Measurements from ENCODE around the gene PSMB9. TPM values are rescaled to one million over a fixed set of nuclear protein-coding genes. Genes with fewer than 3 reads are reported as not detected.

Gene PSMB9
- total and polyA plus RNA-seq, 12 donors, result 13.4 to 69.8 (median 40.4) TPM

DNA sequence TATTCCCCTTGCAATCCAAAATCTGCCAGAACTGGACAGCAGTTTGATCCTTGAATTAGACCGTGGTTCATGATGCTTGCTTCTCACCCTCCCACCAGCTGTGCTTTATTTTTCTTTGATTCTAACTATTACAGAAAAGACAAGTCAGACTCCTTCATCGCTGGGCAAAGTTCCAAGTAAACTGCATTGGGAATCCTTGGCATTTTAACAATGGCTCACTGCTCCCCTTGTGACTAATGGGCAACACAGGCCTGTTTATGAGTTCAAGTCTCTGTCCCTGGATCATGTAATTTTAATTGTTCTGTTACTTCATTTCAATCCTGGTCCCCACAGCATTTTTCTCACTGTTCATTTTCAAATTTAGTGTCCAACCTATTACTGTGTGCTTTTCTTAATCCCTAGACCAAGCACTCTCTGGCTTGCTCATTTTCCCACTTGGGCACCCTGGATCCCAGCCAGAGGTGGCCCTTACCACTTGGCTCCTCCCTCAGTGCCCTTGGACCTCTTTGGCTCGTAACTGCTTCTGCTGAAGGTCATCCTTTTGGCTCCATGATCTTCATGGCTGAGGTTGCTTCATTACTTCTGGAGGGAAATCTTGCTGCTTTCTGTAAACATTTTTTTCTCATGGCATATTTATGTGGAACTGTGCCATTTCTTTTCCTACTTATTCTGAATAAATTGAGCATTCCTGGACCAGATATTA, 32.8 kb downstream of the PSMB9 start:
- intact Hi-C loops (cut with DNase I), result loop anchor here (5.0 to 10.0 kb wide), 3 partner anchors 48 to 100 kb away; no protein-coding TSS in a partner anchor
- no peaks in the 10 kb centered on the region for H3K27me3 ChIP-seq
- H3K4me1 ChIP-seq (replicated peaks in 1 of 2), result peaks cover 12 to 20% of the 10 kb centered on the region in 2 donors
- H3K27ac ChIP-seq, result peak overlapping the region in 4 of 5 donors; percentile 22 to 78 (median 63)
- no peaks in the 10 kb centered on the region for H3K36me3 ChIP-seq (replicated peaks in 1 of 2)
- WGBS, 4 donors, result 19 to 32% (median 27%) methylated on average over 3 of the region's 3 CpGs
- peak; percentile 53 to 83 (median 73) for DNase-seq
- no peak for TF ChIP-seq CTCF (IDR thresholded peaks at IDR 0.05)
- TF ChIP-seq POLR2A (IDR thresholded peaks at IDR 0.05), result no peak
- no peaks in the 10 kb centered on the region for H3K9me3 ChIP-seq (replicated peaks in 1 of 3)
- no peak overlapping the region for H3K4me3 ChIP-seq

DNA sequence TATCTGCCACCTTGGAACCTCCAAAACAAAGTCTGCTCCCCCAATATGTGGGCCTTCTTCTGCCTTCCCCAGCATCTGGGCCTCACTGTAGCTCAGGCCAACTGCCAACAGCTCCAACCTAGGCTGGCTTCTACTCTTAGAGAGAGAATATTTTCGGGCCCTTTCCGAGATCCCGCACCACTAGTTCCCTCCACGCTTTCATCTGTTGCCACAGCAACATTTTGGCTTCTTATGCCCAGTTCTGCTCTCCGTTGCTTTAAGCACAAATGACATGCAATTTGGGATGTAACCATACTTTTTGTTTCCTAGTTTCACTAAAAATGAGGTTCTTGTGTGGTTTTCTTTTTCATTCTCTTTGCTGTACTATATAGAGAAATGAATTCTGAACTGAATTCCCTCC, 33.6 kb downstream of the PSMB9 start:
- no peaks in the 10 kb centered on the region for H3K27me3 ChIP-seq
- H3K9me3 ChIP-seq (replicated peaks in 1 of 3), result no peaks in the 10 kb centered on the region
- H3K4me3 ChIP-seq, result no peak overlapping the region
- intact Hi-C loops (cut with DNase I), result loop anchor here (5.0 to 10.0 kb wide), 3 partner anchors 47 to 100 kb away; no protein-coding TSS in a partner anchor
- peaks cover 12 to 20% of the 10 kb centered on the region in 2 donors for H3K4me1 ChIP-seq (replicated peaks in 1 of 2)
- WGBS, 4 donors, result 56 to 88% (median 76%) methylated on average over 5 of the region's 5 CpGs
- DNase-seq, result no peak
- H3K36me3 ChIP-seq (replicated peaks in 1 of 2), result no peaks in the 10 kb centered on the region
- peak overlapping the region in 2 of 5 donors; percentile 6 to 78 for H3K27ac ChIP-seq
- TF ChIP-seq CTCF (IDR thresholded peaks at IDR 0.05) (no peak), POLR2A (IDR thresholded peaks at IDR 0.05) (no peak)

GRCh38 chr6:32888576-32888975, 34.6 kb downstream of the PSMB9 start:
- no peak for DNase-seq
- intact Hi-C loops (cut with DNase I), result loop anchor here (5.0 to 10.0 kb wide), 3 partner anchors 46 to 99 kb away; no protein-coding TSS in a partner anchor
- H3K27ac ChIP-seq, result no peak overlapping the region
- H3K36me3 ChIP-seq (replicated peaks in 1 of 2), result no peaks in the 10 kb centered on the region
- H3K9me3 ChIP-seq (replicated peaks in 1 of 3), result no peaks in the 10 kb centered on the region
- WGBS, 4 donors, result 74 to 95% (median 88%) methylated on average over 2 of the region's 2 CpGs
- TF ChIP-seq CTCF (IDR thresholded peaks at IDR 0.05), result no peak
- no peak for TF ChIP-seq POLR2A (IDR thresholded peaks at IDR 0.05)
- H3K27me3 ChIP-seq, result no peaks in the 10 kb centered on the region
- H3K4me3 ChIP-seq, result no peak overlapping the region
- H3K4me1 ChIP-seq (replicated peaks in 1 of 2), result peaks cover 14 to 23% of the 10 kb centered on the region in 2 donors

- intact Hi-C loops (cut with DNase I), result loop anchor here (5.0 to 10.0 kb wide), 3 partner anchors 45 to 98 kb away; no protein-coding TSS in a partner anchor
- peaks cover 17 to 27% of the 10 kb centered on the region in 2 donors for H3K4me1 ChIP-seq (replicated peaks in 1 of 2)
- no peaks in the 10 kb centered on the region for H3K9me3 ChIP-seq (replicated peaks in 1 of 3)
- H3K36me3 ChIP-seq (replicated peaks in 1 of 2), result no peaks in the 10 kb centered on the region
- no peak overlapping the region for H3K4me3 ChIP-seq
- DNase-seq, result no peak
- TF ChIP-seq CTCF (IDR thresholded peaks at IDR 0.05), result no peak
- no peak for TF ChIP-seq POLR2A (IDR thresholded peaks at IDR 0.05)
- no peak overlapping the region for H3K27ac ChIP-seq
- WGBS, 4 donors, result 36 to 78% (median 53%) methylated on average over 1 of the region's 1 CpG
- H3K27me3 ChIP-seq, result no peaks in the 10 kb centered on the region
These were observed 35.5 kb downstream of the PSMB9 start for GRCh38 chr6:32889533-32889932.
